Activated T-cell treated with anti-CD3 and anti-CD28 coated beads, Interleukin-2, amount 50 U/mL, for 48 hours (primary cell): ENCODE results near the gene ANXA3.
A peak's percentile ranks its signal among the peaks of the same experiment; 100 is the strongest.

Experiments
- DNase-seq, 2 experiments: peaks; one replicate each; pipeline ENCODE4 v3.0.0-alpha.2; 2020

The ANXA3 gene

GRCh38 chr4:78612398-78613178, 61.0 kb downstream of the ANXA3 start:
- no peak for DNase-seq

DNA sequence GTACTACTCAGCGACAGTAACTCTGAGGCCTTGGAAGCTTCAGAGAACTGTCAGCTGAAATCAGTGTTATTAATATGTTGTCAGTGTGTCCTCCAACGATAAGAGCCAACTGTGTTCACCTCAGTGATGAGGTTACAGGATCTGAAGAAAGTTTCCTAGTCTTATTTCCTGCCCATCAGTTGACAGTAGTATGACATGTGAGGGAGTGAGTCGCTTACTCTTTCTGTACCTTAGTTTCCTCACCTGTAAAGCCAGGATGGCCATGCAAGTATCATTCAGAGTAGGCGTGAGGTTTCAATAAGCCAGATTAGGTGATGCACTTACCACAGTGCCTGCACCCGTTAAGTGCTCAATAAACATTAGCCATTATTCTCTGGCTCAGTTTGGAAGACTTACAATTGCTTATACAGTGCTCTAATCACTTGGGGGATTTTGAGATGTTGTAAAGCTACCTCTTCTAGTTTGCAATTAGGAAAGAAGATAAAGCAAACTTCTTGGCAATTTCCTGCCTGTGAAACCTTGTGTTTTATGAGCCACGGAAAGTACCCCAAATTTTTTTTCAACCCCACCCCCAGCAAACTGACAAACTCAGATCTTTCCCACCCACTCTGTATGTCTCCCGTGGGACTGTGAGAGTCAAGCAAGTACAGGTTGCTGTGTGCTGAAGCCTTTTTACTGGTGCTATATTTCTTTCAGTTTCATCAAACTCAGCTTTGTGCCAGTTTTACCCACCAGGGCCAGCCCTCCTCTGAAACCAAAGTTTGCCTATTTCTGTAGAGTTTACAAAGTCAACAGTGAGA, 62.2 kb downstream of the ANXA3 start:
- no peak for DNase-seq

- DNase-seq = no peak
These were observed 64.5 kb downstream of the ANXA3 start for GRCh38 chr4:78616046-78616498.

DNA sequence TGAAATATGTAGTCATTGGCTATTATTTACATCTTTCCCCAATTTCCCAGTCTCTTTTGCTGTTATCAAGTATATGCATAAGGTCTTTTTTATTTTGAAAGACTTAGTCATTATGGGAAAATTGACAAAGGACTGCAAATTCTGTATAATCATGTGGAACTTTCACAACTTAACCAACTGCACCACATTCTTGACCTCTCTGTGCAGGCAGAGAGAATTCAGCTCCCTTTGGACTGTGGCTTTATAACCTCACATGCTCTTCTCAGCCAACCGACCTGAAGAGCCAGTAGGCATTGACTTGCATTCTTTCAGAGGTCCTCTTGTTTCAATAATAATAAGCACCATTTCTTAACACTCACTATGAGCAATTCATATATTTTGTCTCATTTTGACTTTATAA, 66.9 kb downstream of the ANXA3 start:
- DNase-seq = no peak

- no peak for DNase-seq
These were observed 69.8 kb downstream of the ANXA3 start for GRCh38 chr4:78621395-78621794.

GRCh38 chr4:78622253-78622979, 70.8 kb downstream of the ANXA3 start:
- no peak for DNase-seq

- DNase-seq = no peak
These were observed 72.5 kb downstream of the ANXA3 start for GRCh38 chr4:78624048-78624447.

DNA sequence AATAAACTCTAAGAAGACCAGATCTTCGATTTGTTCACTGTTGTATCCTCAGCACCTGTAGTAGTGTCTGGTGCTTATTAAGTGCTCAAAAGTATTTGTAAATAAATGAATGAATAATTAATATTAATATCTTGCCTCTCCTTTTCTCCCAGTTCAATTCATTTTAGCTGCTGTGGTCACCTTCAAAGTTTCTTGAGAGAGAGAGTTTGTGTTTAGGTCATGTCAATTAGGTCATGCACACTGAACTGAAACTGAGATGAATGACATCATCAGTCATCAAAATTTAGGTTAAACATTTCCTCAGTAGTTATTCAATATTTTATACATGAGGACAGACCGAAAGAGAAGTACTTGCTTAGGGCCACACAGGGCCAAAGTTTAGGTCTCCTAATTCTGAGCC, 73.5 kb downstream of the ANXA3 start:
- DNase-seq = no peak

GRCh38 chr4:78627046-78627965, 75.7 kb downstream of the ANXA3 start:
- DNase-seq = no peak

GRCh38 chr4:78627966-78628678, 76.6 kb downstream of the ANXA3 start:
- DNase-seq = no peak

GRCh38 chr4:78629991-78630541, 78.5 kb downstream of the ANXA3 start:
- DNase-seq = no peak

GRCh38 chr4:78630615-78631014, 79.0 kb downstream of the ANXA3 start:
- no peak for DNase-seq

DNA sequence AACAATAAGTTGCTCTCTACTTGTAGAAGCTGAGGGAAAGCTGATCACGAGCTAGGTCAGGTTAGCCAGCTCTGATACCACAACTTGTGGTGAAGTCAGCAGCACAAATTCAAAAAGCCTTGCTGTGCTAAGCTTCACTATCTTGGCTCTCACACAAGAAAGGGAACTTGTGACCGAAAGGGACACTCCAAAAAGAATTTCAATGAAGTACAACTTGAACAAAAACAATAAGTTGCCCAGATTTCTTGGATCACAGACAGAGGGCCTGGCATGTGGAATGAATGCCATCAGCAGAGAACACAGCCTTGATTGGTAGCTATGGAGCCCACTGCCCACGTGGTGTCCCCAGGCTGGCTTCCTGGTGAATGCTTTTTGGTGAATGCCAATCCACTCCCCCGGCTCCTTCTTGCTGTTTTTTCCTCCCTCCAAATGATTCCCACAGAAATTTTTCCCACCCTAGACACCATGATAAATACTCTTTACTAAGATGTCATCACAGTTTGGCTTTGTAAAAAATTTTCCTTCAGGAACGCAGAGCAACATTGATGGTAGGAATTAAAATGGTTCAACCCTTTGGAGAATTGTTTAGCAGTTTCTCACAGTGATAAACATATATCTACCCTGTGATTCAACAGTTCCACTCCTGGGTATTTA, 82.6 kb downstream of the ANXA3 start:
- DNase-seq = no peak

DNA sequence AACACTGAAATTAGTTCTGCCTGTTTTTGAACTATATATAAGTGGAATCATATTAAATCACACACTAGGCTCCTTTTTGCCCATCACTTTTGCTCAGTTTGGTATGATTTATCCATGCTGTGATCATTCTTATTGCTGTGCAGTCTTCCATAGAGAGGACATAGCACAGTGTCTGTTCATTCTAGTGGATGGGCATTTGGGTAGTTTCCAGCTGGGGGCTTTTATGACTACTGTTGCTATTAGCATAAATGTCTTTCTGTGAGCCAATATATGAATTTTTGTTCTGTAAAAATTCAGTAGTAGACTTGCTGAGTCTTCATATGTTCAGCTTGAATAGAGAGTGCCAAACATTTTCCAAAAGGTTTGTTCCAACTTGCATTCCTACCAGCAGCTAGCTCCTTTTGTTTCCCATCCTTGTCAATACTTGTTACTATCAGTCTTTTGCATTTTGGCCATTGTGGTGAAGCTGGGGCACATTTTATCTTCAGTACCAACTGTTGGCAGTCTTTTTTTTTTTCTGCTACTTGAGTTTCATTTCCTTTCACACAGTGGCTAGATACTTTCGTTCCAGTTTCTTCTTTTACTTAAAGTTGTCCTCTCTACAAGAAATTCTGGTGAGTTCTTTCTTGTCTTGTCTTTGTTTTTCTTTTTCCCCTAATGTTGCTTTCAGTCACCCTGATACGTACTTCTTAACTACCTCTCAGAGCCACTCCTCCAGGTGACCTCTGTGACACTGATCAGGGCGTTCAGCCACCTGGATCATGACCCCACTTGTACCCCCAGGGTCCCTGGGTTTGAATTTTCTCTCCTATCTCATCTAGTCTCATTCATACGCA, 87.0 kb downstream of the ANXA3 start:
- DNase-seq = no peak

DNA sequence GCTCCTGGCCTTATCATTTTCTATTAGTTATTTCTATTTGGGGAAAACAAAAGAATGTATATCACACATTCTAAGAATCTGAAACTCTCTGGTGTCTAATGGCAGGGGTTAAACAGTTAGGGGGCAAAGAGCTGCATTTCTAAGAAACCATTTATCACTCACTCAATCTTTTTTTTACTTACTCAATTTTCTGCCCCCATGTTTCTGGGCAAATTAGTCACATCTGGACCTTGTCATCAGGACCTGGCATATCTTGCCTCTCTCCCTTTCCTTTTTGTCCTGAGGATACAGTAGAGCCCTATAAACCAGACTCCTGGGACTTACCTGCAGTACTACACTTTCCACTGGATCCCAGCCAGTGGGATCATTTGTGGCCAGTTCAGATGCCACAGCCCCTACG, 89.1 kb downstream of the ANXA3 start:
- DNase-seq = no peak

GRCh38 chr4:78642934-78643333, 91.4 kb downstream of the ANXA3 start:
- DNase-seq = no peak

DNA sequence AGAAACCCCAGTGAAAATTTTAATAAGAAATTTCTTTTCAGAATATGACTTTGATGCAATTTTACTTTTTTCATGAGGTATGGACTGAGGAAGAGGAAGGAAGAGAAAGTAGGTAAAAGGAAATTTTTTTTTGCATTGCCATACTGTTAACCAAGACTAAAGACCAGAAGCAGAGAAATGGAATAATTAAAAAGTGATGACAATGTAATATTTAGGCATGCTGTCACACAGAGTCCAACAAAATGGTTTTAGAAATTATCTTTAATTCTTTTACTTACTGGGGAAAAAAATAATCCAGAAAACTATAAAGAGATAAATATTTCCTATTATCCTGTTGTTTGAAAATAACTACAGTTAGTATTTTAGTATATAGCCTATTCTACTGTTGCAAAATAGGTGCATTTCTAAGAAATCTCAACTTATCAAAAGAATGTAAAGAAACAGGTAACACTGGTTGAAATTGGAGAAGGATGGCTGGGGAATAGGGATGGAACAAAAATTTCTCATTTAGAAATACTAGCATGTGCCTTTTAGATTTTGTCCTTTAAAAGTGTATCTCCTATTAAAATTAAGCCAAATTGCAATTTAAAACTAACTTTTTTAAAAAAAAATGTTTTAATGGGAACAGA, 92.6 kb downstream of the ANXA3 start:
- DNase-seq = no peak

GRCh38 chr4:78644744-78645330, 93.3 kb downstream of the ANXA3 start:
- DNase-seq = peak; percentile 43 to 58
